Ishikawa (cell line): Measurements from ENCODE around the gene KMT5C.

Source experiments
- CEBPB ChIP-seq: IDR thresholded peaks from 2 replicates; pipeline ENCODE4 v1.6.1; 2012
- CREB1 ChIP-seq: IDR thresholded peaks from 2 replicates; pipeline ENCODE4 v1.6.1; 2012; ENCODE audit warnings: low read depth
- EGR1 ChIP-seq: IDR thresholded peaks from 2 replicates; pipeline ENCODE4 v1.6.1; 2012
- EP300 ChIP-seq: IDR thresholded peaks from 2 replicates; pipeline ENCODE4 v1.6.1; 2012; ENCODE audit warnings: borderline replicate concordance
- FOXM1 ChIP-seq: IDR thresholded peaks from 2 replicates; pipeline ENCODE4 v1.6.1; 2012; ENCODE audit warnings: low read depth, borderline replicate concordance
- NFIC ChIP-seq: IDR thresholded peaks from 2 replicates; pipeline ENCODE4 v1.6.1; 2012
- RAD21 ChIP-seq: IDR thresholded peaks from 2 replicates; pipeline ENCODE4 v1.6.1; 2012; ENCODE audit warnings: low read depth
- TAF1 ChIP-seq: IDR thresholded peaks from 2 replicates; pipeline ENCODE4 v1.6.1; 2012; ENCODE audit warnings: low read depth, mild to moderate bottlenecking
- TCF12 ChIP-seq: IDR thresholded peaks from 2 replicates; pipeline ENCODE4 v1.6.1; 2012; ENCODE audit warnings: low read depth
- TF ChIP-seq, protein P1 (sequence below): IDR thresholded peaks from 2 replicates; pipeline ENCODE4 v1.6.1; 2012; ENCODE audit warnings: low read depth, mild to moderate bottlenecking

DNA sequence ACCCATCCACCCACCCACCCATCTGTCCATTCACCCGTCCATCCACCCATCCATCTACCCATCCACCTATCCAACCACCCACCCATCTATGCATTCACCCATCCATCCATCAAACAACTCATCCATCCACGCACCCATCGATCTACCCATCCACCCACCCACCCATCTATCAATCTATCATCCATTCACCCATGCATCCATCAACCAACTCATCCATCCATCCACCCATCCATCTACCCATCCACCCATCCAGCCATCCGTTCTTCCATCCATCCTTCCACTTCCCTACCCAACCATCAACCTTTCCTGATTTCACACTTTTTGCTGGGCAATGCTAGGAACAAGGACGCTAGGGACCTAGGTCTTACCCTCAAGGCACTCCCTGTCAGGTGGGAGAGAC is 42.3 kb downstream of the KMT5C start:
- TF ChIP-seq, protein P1, sequence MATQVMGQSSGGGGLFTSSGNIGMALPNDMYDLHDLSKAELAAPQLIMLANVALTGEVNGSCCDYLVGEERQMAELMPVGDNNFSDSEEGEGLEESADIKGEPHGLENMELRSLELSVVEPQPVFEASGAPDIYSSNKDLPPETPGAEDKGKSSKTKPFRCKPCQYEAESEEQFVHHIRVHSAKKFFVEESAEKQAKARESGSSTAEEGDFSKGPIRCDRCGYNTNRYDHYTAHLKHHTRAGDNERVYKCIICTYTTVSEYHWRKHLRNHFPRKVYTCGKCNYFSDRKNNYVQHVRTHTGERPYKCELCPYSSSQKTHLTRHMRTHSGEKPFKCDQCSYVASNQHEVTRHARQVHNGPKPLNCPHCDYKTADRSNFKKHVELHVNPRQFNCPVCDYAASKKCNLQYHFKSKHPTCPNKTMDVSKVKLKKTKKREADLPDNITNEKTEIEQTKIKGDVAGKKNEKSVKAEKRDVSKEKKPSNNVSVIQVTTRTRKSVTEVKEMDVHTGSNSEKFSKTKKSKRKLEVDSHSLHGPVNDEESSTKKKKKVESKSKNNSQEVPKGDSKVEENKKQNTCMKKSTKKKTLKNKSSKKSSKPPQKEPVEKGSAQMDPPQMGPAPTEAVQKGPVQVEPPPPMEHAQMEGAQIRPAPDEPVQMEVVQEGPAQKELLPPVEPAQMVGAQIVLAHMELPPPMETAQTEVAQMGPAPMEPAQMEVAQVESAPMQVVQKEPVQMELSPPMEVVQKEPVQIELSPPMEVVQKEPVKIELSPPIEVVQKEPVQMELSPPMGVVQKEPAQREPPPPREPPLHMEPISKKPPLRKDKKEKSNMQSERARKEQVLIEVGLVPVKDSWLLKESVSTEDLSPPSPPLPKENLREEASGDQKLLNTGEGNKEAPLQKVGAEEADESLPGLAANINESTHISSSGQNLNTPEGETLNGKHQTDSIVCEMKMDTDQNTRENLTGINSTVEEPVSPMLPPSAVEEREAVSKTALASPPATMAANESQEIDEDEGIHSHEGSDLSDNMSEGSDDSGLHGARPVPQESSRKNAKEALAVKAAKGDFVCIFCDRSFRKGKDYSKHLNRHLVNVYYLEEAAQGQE, result no peak
- no peak for TF ChIP-seq NFIC
- TF ChIP-seq CREB1, result no peak
- TF ChIP-seq TCF12, result no peak
- TF ChIP-seq RAD21, result no peak
- TF ChIP-seq FOXM1, result no peak
- no peak for TF ChIP-seq EP300
- TF ChIP-seq CEBPB, result no peak
- TF ChIP-seq TAF1, result no peak
- no peak for TF ChIP-seq EGR1
